HFF-Myc (cell line): Measurements from ENCODE around the gene CADPS.

Experiments used
- DNase-seq: peaks from one replicate; pipeline ENCODE4 v3.0.0-alpha.2; 2011; ENCODE audit warnings: low read depth; ENCODE audit errors: extremely low read depth
- H3K4me3 ChIP-seq: replicated peaks from 2 replicates; pipeline ENCODE4 v1.5.1; 2011; ENCODE audit warnings: low read depth, mild to moderate bottlenecking, control low read depth, low read length
- CTCF ChIP-seq: IDR thresholded peaks from 2 replicates; pipeline ENCODE4 v1.5.1; 2012; ENCODE audit warnings: mild to moderate bottlenecking, low read depth, low read length, control low read depth; ENCODE audit errors: missing control alignments

The CADPS gene

GRCh38 chr3:62793946-62794345 lies 81.3 kb downstream of the CADPS start:
- no peak for TF ChIP-seq CTCF
- no peak for DNase-seq
- H3K4me3 ChIP-seq = no peak overlapping the region

- no peak for TF ChIP-seq CTCF
- H3K4me3 ChIP-seq = no peak overlapping the region
- DNase-seq = no peak
These were observed 89.8 kb downstream of the CADPS start for GRCh38 chr3:62785384-62785783.

- DNase-seq = no peak
- no peak for TF ChIP-seq CTCF
- H3K4me3 ChIP-seq = no peak overlapping the region
These were observed 94.1 kb downstream of the CADPS start for GRCh38 chr3:62781121-62781520.

- no peak overlapping the region for H3K4me3 ChIP-seq
- no peak for DNase-seq
- TF ChIP-seq CTCF = no peak
These were observed 97.5 kb downstream of the CADPS start for GRCh38 chr3:62777674-62778073.

- no peak overlapping the region for H3K4me3 ChIP-seq
- TF ChIP-seq CTCF = no peak
- DNase-seq = no peak
These were observed 98.1 kb downstream of the CADPS start for GRCh38 chr3:62777130-62777529.

- no peak for TF ChIP-seq CTCF
- H3K4me3 ChIP-seq = no peak overlapping the region
- DNase-seq = no peak
These were observed 101.0 kb downstream of the CADPS start for GRCh38 chr3:62774221-62774620.

- no peak for TF ChIP-seq CTCF
- no peak overlapping the region for H3K4me3 ChIP-seq
- DNase-seq = no peak
These were observed 103.7 kb downstream of the CADPS start for GRCh38 chr3:62771331-62772072.
